Body of pancreas (tissue), 4 donors: ENCODE results near the gene PPP1CA. TPM values are rescaled to one million over a fixed set of nuclear protein-coding genes. Genes with fewer than 3 reads are reported as not detected.

Experiments used
- ATAC-seq: fragments of 150-250 bp; one replicate; pipeline ENCODE4 v1.9.1; 2016
- DNase-seq, 4 donors: peaks; one replicate each; pipeline ENCODE4 v3.0.0-alpha.2; 2019
- H3K27ac ChIP-seq, 4 donors: fragments of 200-600 bp; sonication (generic); 1 replicate in 3 of 4; 2 replicates in 1 of 4; pipeline versions ENCODE4 v1.5.1 to v1.6.1; 2016 to 2019; ENCODE audit warnings: mild to moderate bottlenecking in 1 of 4, mixed read lengths in 1 of 4, moderate library complexity in 1 of 4
- H3K27me3 ChIP-seq, 2 donors: fragments of 200-600 bp; sonication (generic); one replicate each; pipeline ENCODE4 v1.6.0; 2016; ENCODE audit warnings: mild to moderate bottlenecking in 1 of 2
- H3K36me3 ChIP-seq, 2 donors: fragments of 200-600 bp; sonication (generic); replicated peaks in 1 of 2; 2 replicates each; pipeline ENCODE4 v1.5.1; 2016; ENCODE audit warnings: low read depth in 2 of 2; ENCODE audit not compliant: insufficient read depth in 1 of 2
- H3K4me1 ChIP-seq: fragments of 200-600 bp; sonication (generic); one replicate; pipeline ENCODE4 v1.6.0; 2016
- H3K4me3 ChIP-seq, 2 donors: fragments of 200-600 bp; sonication (generic); 1 replicate in 1 of 2; 2 replicates in 1 of 2; pipeline ENCODE4 v1.5.1; 2016 to 2019
- H3K9me3 ChIP-seq, 3 donors: fragments of 200-600 bp; sonication (generic); 1 replicate in 2 of 3; 2 replicates in 1 of 3; pipeline ENCODE4 v1.5.1; 2016
- CTCF ChIP-seq, 7 experiments: fragments of 450-650 bp in 4 of 7; fragments of 200-600 bp in 3 of 7; sonication (generic) in 3 of 7; IDR thresholded peaks; one replicate each; pipeline ENCODE4 v1.5.1; 2016 to 2019; ENCODE audit warnings: antibody characterized with exemption in 7 of 7
- POLR2A ChIP-seq, 3 donors: fragments of 450-650 bp; IDR thresholded peaks; one replicate each; pipeline ENCODE4 v1.6.1; 2016; ENCODE audit warnings: antibody characterized with exemption in 3 of 3, mild to moderate bottlenecking in 2 of 3
- WGBS, 2 donors: methylation state at CpG; one replicate each; pipeline ENCODE4 v1.1.5; 2017; 5-methylcytosine and 5-hydroxymethylcytosine counted together
- intact Hi-C: fragments of 100-400 bp; cut with DNase I; formaldehyde crosslinking; loops from one replicate; pipeline ENCODE4 v1.15.1; 2023
- total RNA-seq, 2 donors: library from RNA; depleted of rRNA; stranded (reverse); fragments of >200 nt; gene quantifications; one replicate each; pipeline ENCODE4 v1.1.0, GENCODE V29; 2016

Gene PPP1CA
- total RNA-seq, 2 donors from 2014 or later: 81.1 to 104 TPM

- DNase-seq: peak in 2 of 4 donors; percentile 40 to 47
- no peaks in the 10 kb centered on the region for H3K36me3 ChIP-seq
- H3K27me3 ChIP-seq: no peaks in the 10 kb centered on the region
- peak; percentile 7 for ATAC-seq
- H3K27ac ChIP-seq: peak overlapping the region; percentile 89 to 95 (median 92)
- WGBS, 2 donors: 0 to 10% methylated on average over 2 to 72 of the region's 78 CpGs
- peak overlapping the region; percentile 34 to 50 for H3K4me3 ChIP-seq
- intact Hi-C loops: no loop called here
- peaks cover 39% of the 10 kb centered on the region for H3K4me1 ChIP-seq
- H3K9me3 ChIP-seq: no peaks in the 10 kb centered on the region
- TF ChIP-seq POLR2A (IDR thresholded peaks at IDR 0.05) (peak in 1 of 3 donors; percentile 27), CTCF (IDR thresholded peaks at IDR 0.05) (no peak)
Observed at GRCh38 chr11:67372321-67372992, 29.2 kb downstream of the PPP1CA start.

GRCh38 chr11:67371911-67372320 lies 29.7 kb downstream of the PPP1CA start:
- no peak for TF ChIP-seq POLR2A (IDR thresholded peaks at IDR 0.05)
- no peak for TF ChIP-seq CTCF (IDR thresholded peaks at IDR 0.05)
- H3K36me3 ChIP-seq: no peaks in the 10 kb centered on the region
- 10 to 18% methylated on average over 14 to 16 of the region's 16 CpGs for WGBS, 2 donors
- DNase-seq: no peak
- H3K27ac ChIP-seq: peak overlapping the region; percentile 89 to 95 (median 92)
- ATAC-seq: no peak
- peak overlapping the region in 1 of 2 donors; percentile 34 for H3K4me3 ChIP-seq
- no peaks in the 10 kb centered on the region for H3K27me3 ChIP-seq
- no peaks in the 10 kb centered on the region for H3K9me3 ChIP-seq
- H3K4me1 ChIP-seq: peaks cover 44% of the 10 kb centered on the region
- intact Hi-C loops: no loop called here

- Histone ChIP-seq H3K27me3 (no peaks in the 10 kb centered on the region), H3K4me1 (peaks cover 50% of the 10 kb centered on the region), H3K4me3 (no peak overlapping the region), H3K27ac (peak overlapping the region; percentile 89 to 95 (median 92)), H3K36me3 (no peaks in the 10 kb centered on the region), H3K9me3 (no peaks in the 10 kb centered on the region)
- TF ChIP-seq POLR2A (IDR thresholded peaks at IDR 0.05): no peak
- TF ChIP-seq CTCF (IDR thresholded peaks at IDR 0.05): peak; percentile 20 to 76 (median 51)
- ATAC-seq (no peak), DNase-seq (peak; percentile 50 to 60 (median 57))
- 23 to 28% methylated on average over 7 to 8 of the region's 8 CpGs for WGBS, 2 donors
- intact Hi-C loops: no loop called here
Observed at GRCh38 chr11:67371189-67371910, 30.3 kb downstream of the PPP1CA start.

GRCh38 chr11:67370351-67371076 lies 31.1 kb downstream of the PPP1CA start:
- 67 to 73% methylated on average over 13 to 14 of the region's 14 CpGs for WGBS, 2 donors

More at GRCh38 chr11:67370351-67371076, 31.1 kb downstream of the PPP1CA start:
- no peak overlapping the region for H3K4me3 ChIP-seq
- ATAC-seq: no peak
- H3K9me3 ChIP-seq: no peaks in the 10 kb centered on the region
- no peaks in the 10 kb centered on the region for H3K27me3 ChIP-seq
- H3K4me1 ChIP-seq: peaks cover 52% of the 10 kb centered on the region
- intact Hi-C loops: no loop called here
- no peaks in the 10 kb centered on the region for H3K36me3 ChIP-seq
- TF ChIP-seq POLR2A (IDR thresholded peaks at IDR 0.05) (no peak), CTCF (IDR thresholded peaks at IDR 0.05) (no peak)
- H3K27ac ChIP-seq: no peak overlapping the region
- no peak for DNase-seq
